ENCODE data around the gene RRAGA.

GRCh38 chr9:19033015-19033414 is 16.2 kb upstream of the RRAGA start, which contains the start of gene SAXO1:
- TF ChIP-seq HDAC2 (IDR thresholded peaks at IDR 0.05), result no peak
- TF ChIP-seq E4F1 (CRISPR knock-in tag; IDR thresholded peaks at IDR 0.05; ENCODE audit: borderline replicate concordance), result no peak
- TF ChIP-seq NFE2L1 (tag; IDR thresholded peaks at IDR 0.05; ENCODE audit: borderline replicate concordance, low read depth), result no peak
- no peak for TF ChIP-seq NFE2 (IDR thresholded peaks at IDR 0.05; ENCODE audit: low read depth)
- no peak for TF ChIP-seq ZNF766 (CRISPR knock-in tag; conservative IDR thresholded peaks at IDR 0.05)
- TF ChIP-seq POLR2A (conservative IDR thresholded peaks at IDR 0.05), result no peak
